CD14-positive monocyte (primary cell): ENCODE results near the gene OR4F15. TPM values are rescaled to one million over a fixed set of nuclear protein-coding genes. Genes with fewer than 3 reads are reported as not detected.

Experiments
- DNase-seq, 3 donors: peaks; one replicate each; pipeline ENCODE4 v3.0.0-alpha.2; 2011 to 2022
- H2AFZ ChIP-seq: 2 replicates; pipeline ENCODE4 v1.6.0; 2012; ENCODE audit warnings: mild to moderate bottlenecking, low read depth, low read length, inconsistent platforms; ENCODE audit not compliant: insufficient read depth, poor library complexity, severe bottlenecking
- H3K27ac ChIP-seq, 2 donors: 1 replicate in 1 of 2; 2 replicates in 1 of 2; pipeline ENCODE4 v1.5.1; 2012 to 2013; ENCODE audit warnings: low read length in 2 of 2, control low read depth in 1 of 2, inconsistent platforms in 1 of 2, low read depth in 1 of 2, mild to moderate bottlenecking in 1 of 2
- H3K27me3 ChIP-seq, 2 donors: one replicate each; pipeline versions ENCODE4 v1.6.0 to v1.6.1; 2011 to 2013; ENCODE audit warnings: low read length in 2 of 2; ENCODE audit not compliant: control insufficient read depth in 2 of 2, insufficient read depth in 2 of 2
- H3K36me3 ChIP-seq, 2 donors: replicated peaks in 1 of 2; 1 replicate in 1 of 2; 2 replicates in 1 of 2; pipeline versions ENCODE4 v1.5.1 to v1.6.1; 2012 to 2013; ENCODE audit warnings: low read length in 2 of 2, control low read depth in 1 of 2, inconsistent platforms in 1 of 2, mild to moderate bottlenecking in 1 of 2; ENCODE audit not compliant: insufficient read depth in 2 of 2, control insufficient read depth in 1 of 2
- H3K4me1 ChIP-seq, 2 donors: 1 replicate in 1 of 2; 2 replicates in 1 of 2; pipeline versions ENCODE4 v1.5.1 to v1.6.1; 2012 to 2013; ENCODE audit warnings: low read length in 2 of 2, control low read depth in 1 of 2, inconsistent platforms in 1 of 2, mild to moderate bottlenecking in 1 of 2, moderate library complexity in 1 of 2; ENCODE audit not compliant: insufficient read depth in 2 of 2, control insufficient read depth in 1 of 2
- H3K4me2 ChIP-seq: replicated peaks from 2 replicates; pipeline ENCODE3; 2012; ENCODE audit warnings: low read length, moderate library complexity, mild to moderate bottlenecking; ENCODE audit not compliant: poor library complexity, severe bottlenecking; ENCODE audit errors: extremely low read depth
- H3K4me3 ChIP-seq, 3 experiments: fragments of 200-600 bp in 1 of 3; sonication (generic) in 1 of 3; replicated peaks in 1 of 3; 1 replicate in 2 of 3; 2 replicates in 1 of 3; pipeline ENCODE4 v1.5.1; 2011 to 2013; ENCODE audit warnings: low read length in 3 of 3, mild to moderate bottlenecking in 3 of 3, control low read depth in 2 of 3, low read depth in 2 of 3, inconsistent platforms in 1 of 3, moderate library complexity in 1 of 3
- H3K79me2 ChIP-seq: 2 replicates; pipeline ENCODE4 v1.6.0; 2012; ENCODE audit warnings: mild to moderate bottlenecking, control low read depth, inconsistent platforms, low read length, moderate library complexity; ENCODE audit not compliant: insufficient read depth
- H3K9ac ChIP-seq: 2 replicates; pipeline ENCODE4 v1.6.0; 2017; ENCODE audit warnings: low read length, mild to moderate bottlenecking; ENCODE audit not compliant: insufficient read depth, poor library complexity, severe bottlenecking
- H3K9me3 ChIP-seq, 2 donors: replicated peaks in 1 of 2; 1 replicate in 1 of 2; 2 replicates in 1 of 2; pipeline versions ENCODE4 v1.5.1 to v1.6.1; 2012 to 2013; ENCODE audit warnings: low read length in 2 of 2, control low read depth in 1 of 2; ENCODE audit not compliant: control insufficient read depth in 1 of 2, insufficient read depth in 1 of 2
- H4K20me1 ChIP-seq: 2 replicates; pipeline ENCODE4 v1.6.0; 2012; ENCODE audit warnings: mild to moderate bottlenecking, low read length, control low read depth, moderate library complexity; ENCODE audit not compliant: insufficient read depth
- H3K27ac Mint-ChIP-seq, 7 donors: one replicate each; pipeline ENCODE4 v1.8.0; 2020; ENCODE audit warnings: mild to moderate bottlenecking in 7 of 7, mixed read lengths in 7 of 7, moderate library complexity in 6 of 7, inconsistent platforms in 2 of 7
- H3K27me3 Mint-ChIP-seq, 3 donors: one replicate each; pipeline ENCODE4 v1.8.0; 2021 to 2022; ENCODE audit warnings: low read depth in 3 of 3, mild to moderate bottlenecking in 3 of 3, mixed read lengths in 3 of 3, moderate library complexity in 3 of 3, inconsistent platforms in 1 of 3
- H3K36me3 Mint-ChIP-seq, 2 donors: one replicate each; pipeline ENCODE4 v1.8.0; 2020; ENCODE audit warnings: mixed read lengths in 2 of 2, inconsistent platforms in 1 of 2, mild to moderate bottlenecking in 1 of 2
- H3K4me1 Mint-ChIP-seq: one replicate; pipeline ENCODE4 v1.8.0; 2020; ENCODE audit warnings: mild to moderate bottlenecking, mixed read lengths
- H3K4me3 Mint-ChIP-seq, 2 donors: one replicate each; pipeline ENCODE4 v1.8.0; 2020; ENCODE audit warnings: mild to moderate bottlenecking in 2 of 2, mixed read lengths in 2 of 2, moderate library complexity in 1 of 2
- H3K9me3 Mint-ChIP-seq, 7 donors: one replicate each; pipeline ENCODE4 v1.8.0; 2020 to 2022; ENCODE audit warnings: mixed read lengths in 7 of 7, mild to moderate bottlenecking in 6 of 7, moderate library complexity in 6 of 7, inconsistent platforms in 2 of 7
- WGBS: methylation state at CpG from one replicate; pipeline ENCODE4 v1.1.5; 2013; ENCODE audit warnings: missing lambda C conversion rate; ENCODE audit not compliant: insufficient coverage; 5-methylcytosine and 5-hydroxymethylcytosine counted together
- intact Hi-C, 2 donors: fragments of 100-400 bp; cut with micrococcal nuclease; formaldehyde crosslinking; loops; one replicate each; pipeline versions ENCODE4 v1.15.0 to v1.15.1; 2023
- polyA plus RNA-seq, 3 donors: library from polyadenylated mRNA; depleted of rRNA in 1 of 3; unstranded in 2 of 3; stranded (reverse) in 1 of 3; fragments of 300-500 nt in 2 of 3; fragments of >200 nt in 1 of 3; fragmentation: Illumina TruSeq in 2 of 3; gene quantifications; 1 replicate in 2 of 3; 2 replicates in 1 of 3; pipeline ENCODE4 v1.2.3, GENCODE V29; 2012 to 2021
- TF ChIP-seq, protein P1 (sequence below): fragments of 200-600 bp; IDR thresholded peaks from one replicate; pipeline ENCODE4 v1.8.0; 2022; ENCODE audit warnings: antibody characterized with exemption, mild to moderate bottlenecking

The OR4F15 gene
- polyA plus RNA-seq, 3 donors = not detected

DNA sequence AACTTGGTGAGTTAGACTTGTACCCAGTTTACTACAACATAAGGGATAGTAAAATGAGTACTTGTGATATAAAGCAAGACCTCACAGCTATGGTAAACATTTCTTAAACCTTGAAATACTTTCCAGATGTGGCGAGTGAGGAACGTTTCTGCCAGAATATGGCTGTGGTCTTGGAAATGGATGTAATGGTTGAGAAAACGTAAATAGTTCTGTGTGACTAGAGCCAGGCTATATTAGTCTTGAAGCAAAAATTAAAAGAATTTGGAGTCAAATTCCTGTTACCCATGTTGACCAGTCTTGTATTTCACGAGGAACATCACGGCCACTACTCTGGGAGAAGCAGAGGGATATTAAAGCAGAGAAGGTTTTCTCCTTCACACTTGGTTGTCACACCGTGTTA is 15.3 kb downstream of the OR4F15 start:
- no peaks in the 10 kb centered on the region for H3K36me3 Mint-ChIP-seq
- intact Hi-C loops = no loop called here
- Histone ChIP-seq H3K4me2 (no peak overlapping the region), H3K4me1 (no peaks in the 10 kb centered on the region), H4K20me1 (no peaks in the 10 kb centered on the region), H3K36me3 (no peaks in the 10 kb centered on the region), H3K4me3 (no peak overlapping the region), H2AFZ (no peak overlapping the region), H3K9ac (no peak overlapping the region), H3K27ac (no peak overlapping the region), H3K9me3 (no peaks in the 10 kb centered on the region), H3K27me3 (no peaks in the 10 kb centered on the region), H3K79me2 (no peaks in the 10 kb centered on the region)
- H3K27me3 Mint-ChIP-seq = peaks cover 2 to 5% (median 3%) of the 10 kb centered on the region in 3 donors
- H3K4me1 Mint-ChIP-seq = no peaks in the 10 kb centered on the region
- peaks cover 0 to 7% (median 2%) of the 10 kb centered on the region in 7 donors for H3K9me3 Mint-ChIP-seq
- DNase-seq = no peak
- TF ChIP-seq, protein P1, sequence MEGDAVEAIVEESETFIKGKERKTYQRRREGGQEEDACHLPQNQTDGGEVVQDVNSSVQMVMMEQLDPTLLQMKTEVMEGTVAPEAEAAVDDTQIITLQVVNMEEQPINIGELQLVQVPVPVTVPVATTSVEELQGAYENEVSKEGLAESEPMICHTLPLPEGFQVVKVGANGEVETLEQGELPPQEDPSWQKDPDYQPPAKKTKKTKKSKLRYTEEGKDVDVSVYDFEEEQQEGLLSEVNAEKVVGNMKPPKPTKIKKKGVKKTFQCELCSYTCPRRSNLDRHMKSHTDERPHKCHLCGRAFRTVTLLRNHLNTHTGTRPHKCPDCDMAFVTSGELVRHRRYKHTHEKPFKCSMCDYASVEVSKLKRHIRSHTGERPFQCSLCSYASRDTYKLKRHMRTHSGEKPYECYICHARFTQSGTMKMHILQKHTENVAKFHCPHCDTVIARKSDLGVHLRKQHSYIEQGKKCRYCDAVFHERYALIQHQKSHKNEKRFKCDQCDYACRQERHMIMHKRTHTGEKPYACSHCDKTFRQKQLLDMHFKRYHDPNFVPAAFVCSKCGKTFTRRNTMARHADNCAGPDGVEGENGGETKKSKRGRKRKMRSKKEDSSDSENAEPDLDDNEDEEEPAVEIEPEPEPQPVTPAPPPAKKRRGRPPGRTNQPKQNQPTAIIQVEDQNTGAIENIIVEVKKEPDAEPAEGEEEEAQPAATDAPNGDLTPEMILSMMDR = no peak
- WGBS = 80% methylated on average over 1 of the region's 6 CpGs
- H3K4me3 Mint-ChIP-seq = no peak overlapping the region
- H3K27ac Mint-ChIP-seq = no peak overlapping the region

DNA sequence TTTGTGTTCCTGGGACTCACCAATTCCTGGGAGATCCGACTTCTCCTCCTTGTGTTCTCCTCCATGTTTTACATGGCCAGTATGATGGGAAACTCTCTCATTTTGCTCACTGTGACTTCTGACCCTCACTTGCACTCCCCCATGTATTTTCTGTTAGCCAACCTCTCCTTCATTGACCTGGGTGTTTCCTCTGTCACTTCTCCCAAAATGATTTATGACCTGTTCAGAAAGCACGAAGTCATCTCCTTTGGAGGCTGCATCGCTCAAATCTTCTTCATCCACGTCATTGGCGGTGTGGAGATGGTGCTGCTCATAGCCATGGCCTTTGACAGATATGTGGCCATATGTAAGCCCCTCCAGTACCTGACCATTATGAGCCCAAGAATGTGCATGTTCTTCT is 16.8 kb downstream of the OR4F15 start:
- Histone ChIP-seq H3K9me3 (no peaks in the 10 kb centered on the region), H3K27me3 (no peaks in the 10 kb centered on the region), H3K4me1 (no peaks in the 10 kb centered on the region), H3K79me2 (no peaks in the 10 kb centered on the region), H3K27ac (no peak overlapping the region), H3K4me2 (no peak overlapping the region), H3K36me3 (no peaks in the 10 kb centered on the region), H3K9ac (no peak overlapping the region), H4K20me1 (no peaks in the 10 kb centered on the region), H3K4me3 (no peak overlapping the region), H2AFZ (no peak overlapping the region)
- Mint-ChIP-seq H3K27me3 (peaks cover 2 to 7% (median 3%) of the 10 kb centered on the region in 3 donors), H3K36me3 (no peaks in the 10 kb centered on the region), H3K4me1 (no peaks in the 10 kb centered on the region), H3K27ac (no peak overlapping the region), H3K9me3 (peaks cover 0 to 9% (median 2%) of the 10 kb centered on the region in 7 donors), H3K4me3 (no peak overlapping the region)
- TF ChIP-seq, protein P1 = no peak
- intact Hi-C loops = no loop called here
- 97% methylated on average over 5 of the region's 5 CpGs for WGBS
- no peak for DNase-seq
